OCI-LY3 (cell line): ENCODE results near the gene RPL29.
"Not testable (repeated sequence)": the region's sequence is repeated elsewhere in the genome, so short reads cannot be mapped to it uniquely, and the experiment has no call there.

Source experiments
- H2AFZ ChIP-seq: fragments of 200-600, 300-600 bp; shearing (Covaris generic); 2 replicates; pipeline ENCODE4 v1.6.0; 2014; ENCODE audit warnings: antibody characterized with exemption, low read depth, low read length
- H3K27ac ChIP-seq: fragments of 200-600, 300-600 bp; sonication (generic); 2 replicates; pipeline ENCODE4 v1.5.1; 2014; ENCODE audit warnings: mild to moderate bottlenecking, low read length, moderate library complexity, mixed read lengths
- H3K27me3 ChIP-seq: fragments of 200-600, 300-600 bp; sonication (generic); 2 replicates; pipeline ENCODE4 v1.6.1; 2014; ENCODE audit warnings: low read depth, low read length, mixed read lengths
- H3K36me3 ChIP-seq: fragments of 200-600, 300-600 bp; sonication (generic); replicated peaks from 2 replicates; pipeline ENCODE3; 2014; ENCODE audit warnings: low read depth, low read length, mixed read lengths
- H3K4me1 ChIP-seq: fragments of 300-600, 200-600 bp; sonication (generic); 2 replicates; pipeline ENCODE4 v1.6.1; 2014; ENCODE audit warnings: low read length, mixed read lengths
- H3K4me2 ChIP-seq: fragments of 200-600, 300-600 bp; sonication (generic); 2 replicates; pipeline ENCODE4 v1.6.1; 2014; ENCODE audit warnings: low read length, mixed read lengths
- H3K4me3 ChIP-seq: fragments of 300-600, 200-600 bp; sonication (generic); 2 replicates; pipeline ENCODE4 v1.5.1; 2014; ENCODE audit warnings: antibody characterized with exemption, mild to moderate bottlenecking, low read length, moderate library complexity
- H3K79me2 ChIP-seq: fragments of 300-600, 200-600 bp; shearing (Covaris generic); 2 replicates; pipeline ENCODE4 v1.6.1; 2014; ENCODE audit warnings: mild to moderate bottlenecking, low read length, mixed read lengths
- H3K9ac ChIP-seq: fragments of 300-600, 200-600 bp; shearing (Covaris generic); 2 replicates; pipeline ENCODE4 v1.6.0; 2014; ENCODE audit warnings: mild to moderate bottlenecking, low read length, moderate library complexity
- H3K9me3 ChIP-seq: fragments of 200-600, 300-600 bp; shearing (Covaris generic); 2 replicates; pipeline ENCODE4 v1.6.1; 2014; ENCODE audit warnings: low read length, mixed read lengths; ENCODE audit not compliant: insufficient read depth
- H4K20me1 ChIP-seq: fragments of 200-600, 300-600 bp; sonication (generic); 2 replicates; pipeline ENCODE4 v1.6.1; 2016; ENCODE audit warnings: low read length, mixed read lengths; ENCODE audit not compliant: insufficient read depth
- EZH2phosphoT487 ChIP-seq: fragments of 200-600 bp; shearing (Covaris generic); IDR thresholded peaks from 2 replicates; pipeline ENCODE4 v1.6.1; 2018; ENCODE audit warnings: antibody characterized with exemption, mixed run types, low read depth
- TF ChIP-seq, protein P1 (sequence below): fragments of 200-600, 300-600 bp; sonication (generic); IDR thresholded peaks from 2 replicates; pipeline ENCODE4 v1.5.1; 2014; ENCODE audit warnings: antibody characterized with exemption, low read length, low read depth

Gene RPL29

DNA sequence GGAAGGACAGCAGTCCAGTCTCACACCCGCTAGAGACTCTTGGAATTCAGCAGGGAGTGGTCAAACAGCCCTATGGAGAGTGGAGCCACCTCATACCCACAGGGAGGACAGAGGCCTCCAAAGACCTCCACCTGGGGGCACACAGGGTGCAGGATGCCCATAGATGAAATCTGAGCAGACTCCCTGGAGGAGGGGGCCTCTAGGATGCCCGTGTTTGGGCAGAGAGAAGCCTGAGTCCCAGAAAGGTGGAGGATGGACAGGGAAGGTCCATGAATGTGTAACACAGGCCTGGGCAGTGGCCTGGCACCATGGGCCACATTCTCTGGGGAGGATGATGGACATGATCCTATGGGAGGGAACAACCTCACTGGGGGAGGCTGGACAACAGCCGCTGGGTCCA, 39.0 kb upstream of the RPL29 start:
- Histone ChIP-seq H2AFZ (no peak overlapping the region), H3K4me2 (no peak overlapping the region), H3K36me3 (no peaks in the 10 kb centered on the region), H3K9me3 (no peaks in the 10 kb centered on the region), H3K27ac (no peak overlapping the region), H3K4me3 (no peak overlapping the region), H3K9ac (no peak overlapping the region), H3K4me1 (peaks cover 35% of the 10 kb centered on the region), H3K79me2 (no peaks in the 10 kb centered on the region), H4K20me1 (no peaks in the 10 kb centered on the region), H3K27me3 (peaks cover 27% of the 10 kb centered on the region; the same call in 1 of the 2 replicates)
- TF ChIP-seq, protein P1, sequence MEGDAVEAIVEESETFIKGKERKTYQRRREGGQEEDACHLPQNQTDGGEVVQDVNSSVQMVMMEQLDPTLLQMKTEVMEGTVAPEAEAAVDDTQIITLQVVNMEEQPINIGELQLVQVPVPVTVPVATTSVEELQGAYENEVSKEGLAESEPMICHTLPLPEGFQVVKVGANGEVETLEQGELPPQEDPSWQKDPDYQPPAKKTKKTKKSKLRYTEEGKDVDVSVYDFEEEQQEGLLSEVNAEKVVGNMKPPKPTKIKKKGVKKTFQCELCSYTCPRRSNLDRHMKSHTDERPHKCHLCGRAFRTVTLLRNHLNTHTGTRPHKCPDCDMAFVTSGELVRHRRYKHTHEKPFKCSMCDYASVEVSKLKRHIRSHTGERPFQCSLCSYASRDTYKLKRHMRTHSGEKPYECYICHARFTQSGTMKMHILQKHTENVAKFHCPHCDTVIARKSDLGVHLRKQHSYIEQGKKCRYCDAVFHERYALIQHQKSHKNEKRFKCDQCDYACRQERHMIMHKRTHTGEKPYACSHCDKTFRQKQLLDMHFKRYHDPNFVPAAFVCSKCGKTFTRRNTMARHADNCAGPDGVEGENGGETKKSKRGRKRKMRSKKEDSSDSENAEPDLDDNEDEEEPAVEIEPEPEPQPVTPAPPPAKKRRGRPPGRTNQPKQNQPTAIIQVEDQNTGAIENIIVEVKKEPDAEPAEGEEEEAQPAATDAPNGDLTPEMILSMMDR, result no peak
- no peak for TF ChIP-seq EZH2phosphoT487

DNA sequence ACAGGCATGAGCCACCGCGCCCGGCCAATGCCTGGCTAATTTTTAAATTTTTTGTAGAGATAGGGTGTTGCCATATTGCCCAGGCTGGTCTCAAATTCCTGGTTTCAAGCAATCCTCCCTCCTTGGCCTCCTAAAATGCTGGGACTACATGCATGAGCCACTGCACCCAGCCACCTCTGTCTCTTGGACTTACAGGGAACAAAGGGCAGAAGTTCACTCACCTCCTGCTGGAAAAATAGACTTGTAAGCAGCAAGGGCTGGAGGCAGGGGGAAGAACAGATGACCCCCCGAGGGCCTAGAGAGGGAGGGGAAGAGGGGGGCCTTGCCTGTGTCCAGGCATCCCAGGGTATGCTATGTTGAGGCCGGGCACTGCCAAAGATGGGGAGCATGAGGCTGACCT, 38.5 kb upstream of the RPL29 start:
- no peak for TF ChIP-seq EZH2phosphoT487
- H3K9ac ChIP-seq, result no peak overlapping the region
- no peaks in the 10 kb centered on the region for H3K79me2 ChIP-seq
- peaks cover 35% of the 10 kb centered on the region for H3K4me1 ChIP-seq
- no peak overlapping the region for H3K27ac ChIP-seq
- H3K36me3 ChIP-seq, result no peaks in the 10 kb centered on the region
- H3K4me2 ChIP-seq, result no peak overlapping the region
- no peak overlapping the region for H3K4me3 ChIP-seq
- H3K27me3 ChIP-seq, result peaks cover 23% of the 10 kb centered on the region; the same call in 1 of the 2 replicates
- no peaks in the 10 kb centered on the region for H4K20me1 ChIP-seq
- H2AFZ ChIP-seq, result no peak overlapping the region
- H3K9me3 ChIP-seq, result no peaks in the 10 kb centered on the region

DNA sequence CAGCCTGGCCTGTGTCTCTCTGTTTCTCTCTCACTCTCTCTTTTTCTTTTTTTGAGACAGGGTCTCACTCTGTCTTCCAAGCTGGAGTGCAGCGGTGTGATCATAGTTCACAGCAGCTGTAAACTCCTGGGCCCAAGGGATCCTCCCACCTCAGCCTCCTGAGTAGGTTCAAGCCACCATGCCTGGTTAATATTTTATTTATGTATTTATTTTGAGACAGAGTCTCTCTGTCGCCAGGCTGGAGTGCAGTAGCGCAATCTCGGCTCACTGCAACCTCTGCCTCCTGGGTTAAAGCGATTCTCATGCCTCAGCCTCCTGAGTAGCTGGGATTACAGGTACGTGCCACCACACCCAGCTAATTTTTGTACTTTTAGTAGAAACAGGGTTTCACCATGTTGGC, 38.1 kb upstream of the RPL29 start:
- not testable (repeated sequence) for H2AFZ ChIP-seq, H3K9me3 ChIP-seq, H3K4me2 ChIP-seq, H3K9ac ChIP-seq, H3K4me3 ChIP-seq, H3K36me3 ChIP-seq, H4K20me1 ChIP-seq, H3K79me2 ChIP-seq, H3K27ac ChIP-seq
- peaks cover 35% of the 10 kb centered on the region for H3K4me1 ChIP-seq
- peaks cover 21% of the 10 kb centered on the region; the same call in 1 of the 2 replicates for H3K27me3 ChIP-seq

DNA sequence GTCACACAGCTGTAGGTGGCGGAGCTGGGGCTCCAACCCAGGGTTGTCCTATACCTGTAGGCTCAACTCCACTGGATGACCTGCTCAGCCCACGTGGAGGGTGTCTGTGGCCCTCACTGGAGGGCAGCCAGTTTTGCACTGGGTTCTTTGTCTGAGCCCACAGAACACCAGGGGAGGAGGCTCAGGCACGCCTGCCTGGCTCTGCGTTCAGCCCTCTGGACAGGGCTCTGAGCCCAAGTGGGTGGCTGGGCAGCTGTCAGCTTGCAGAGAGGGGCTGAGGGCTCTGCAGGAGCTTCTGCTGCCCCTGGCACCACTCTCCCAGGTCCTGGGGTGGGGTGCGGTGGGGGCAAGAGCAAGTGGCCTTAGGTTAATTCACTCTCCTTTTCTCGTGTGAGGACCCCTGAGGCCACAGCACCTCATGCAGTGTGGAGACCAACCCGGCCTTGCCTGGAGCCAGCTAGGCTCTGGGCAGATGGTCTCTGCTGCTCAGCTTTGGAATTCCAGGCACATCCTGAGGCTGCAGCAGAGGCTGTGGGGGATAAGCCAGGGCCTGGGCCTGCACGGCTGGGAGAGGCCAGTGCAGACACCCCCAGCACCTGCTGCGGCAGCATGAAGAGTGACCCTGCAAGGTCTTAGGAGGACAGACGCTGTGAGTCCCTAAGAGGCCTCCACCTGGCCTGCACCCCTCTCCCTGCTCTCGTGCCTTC, 37.2 kb upstream of the RPL29 start:
- Histone ChIP-seq H3K4me2 (no peak overlapping the region), H3K4me3 (no peak overlapping the region), H3K9me3 (no peaks in the 10 kb centered on the region), H3K9ac (no peak overlapping the region), H4K20me1 (no peaks in the 10 kb centered on the region), H3K79me2 (no peaks in the 10 kb centered on the region), H3K27ac (no peak overlapping the region), H3K36me3 (no peaks in the 10 kb centered on the region), H3K4me1 (peaks cover 29% of the 10 kb centered on the region), H3K27me3 (peaks cover 24% of the 10 kb centered on the region; the same call in 1 of the 2 replicates), H2AFZ (no peak overlapping the region)
- TF ChIP-seq, protein P1, result no peak
- TF ChIP-seq EZH2phosphoT487, result no peak

DNA sequence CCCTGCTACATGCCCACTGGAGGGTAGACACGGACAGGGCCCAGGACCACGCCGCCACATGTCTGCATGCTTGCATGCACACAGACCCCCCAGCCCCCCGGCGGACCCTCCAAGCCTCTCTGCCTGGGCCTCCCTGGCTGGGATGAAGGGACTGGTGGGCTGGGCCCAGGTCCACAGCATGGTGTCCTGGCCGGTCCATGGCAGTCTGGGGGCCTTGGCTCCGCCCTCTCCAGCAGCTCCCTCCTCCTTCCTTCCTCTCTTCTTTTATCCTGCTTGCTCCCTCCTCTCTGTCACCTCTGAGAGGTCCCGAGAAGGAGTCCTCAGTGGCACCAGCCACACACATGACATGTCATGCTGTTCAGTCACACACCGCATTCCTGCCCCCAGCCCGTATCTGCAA, 36.2 kb upstream of the RPL29 start:
- Histone ChIP-seq H3K4me3 (no peak overlapping the region), H3K27me3 (peaks cover 24% of the 10 kb centered on the region; the same call in 1 of the 2 replicates), H4K20me1 (no peaks in the 10 kb centered on the region), H2AFZ (no peak overlapping the region), H3K36me3 (no peaks in the 10 kb centered on the region), H3K4me2 (no peak overlapping the region), H3K9me3 (no peaks in the 10 kb centered on the region), H3K4me1 (peaks cover 19% of the 10 kb centered on the region), H3K27ac (no peak overlapping the region), H3K9ac (no peak overlapping the region), H3K79me2 (no peaks in the 10 kb centered on the region)
- TF ChIP-seq, protein P1, result no peak
- no peak for TF ChIP-seq EZH2phosphoT487
